NCI-H510A treated with DMSO at 0.1 percent for 48 hours (cell line): Measurements from ENCODE around the gene HMCN2.

Experiments used
- DNase-seq: peaks from one replicate; lab custom pipeline; 2025; lab: John Stamatoyannopoulos, UW

The HMCN2 gene

GRCh38 chr9:130290291-130291181 is 25.0 kb downstream of the HMCN2 start:
- DNase-seq: no peak

GRCh38 chr9:130291474-130291873 is 25.9 kb downstream of the HMCN2 start:
- DNase-seq: no peak

GRCh38 chr9:130292106-130292505 is 26.5 kb downstream of the HMCN2 start:
- no peak for DNase-seq

GRCh38 chr9:130294664-130295063 is 29.1 kb downstream of the HMCN2 start:
- DNase-seq: no peak

- DNase-seq: no peak
Observed at GRCh38 chr9:130295431-130295830, 29.9 kb downstream of the HMCN2 start.

- no peak for DNase-seq
Observed at GRCh38 chr9:130295945-130296782, 30.6 kb downstream of the HMCN2 start.

GRCh38 chr9:130296783-130297055 is 31.2 kb downstream of the HMCN2 start:
- DNase-seq: no peak

- no peak for DNase-seq
Observed at GRCh38 chr9:130297371-130297770, 31.8 kb downstream of the HMCN2 start.

- no peak for DNase-seq
Observed at GRCh38 chr9:130298662-130299279, 33.2 kb downstream of the HMCN2 start.

- DNase-seq: no peak
Observed at GRCh38 chr9:130299785-130300615, 34.4 kb downstream of the HMCN2 start.

- no peak for DNase-seq
Observed at GRCh38 chr9:130300739-130301138, 35.2 kb downstream of the HMCN2 start.

GRCh38 chr9:130301483-130302286 is 36.1 kb downstream of the HMCN2 start:
- DNase-seq: no peak

- no peak for DNase-seq
Observed at GRCh38 chr9:130302785-130303612, 37.4 kb downstream of the HMCN2 start.

GRCh38 chr9:130303613-130304055 is 38.1 kb downstream of the HMCN2 start:
- DNase-seq: no peak

- DNase-seq: no peak
Observed at GRCh38 chr9:130304116-130304515, 38.6 kb downstream of the HMCN2 start.

- no peak for DNase-seq
Observed at GRCh38 chr9:130304643-130305042, 39.1 kb downstream of the HMCN2 start.

- no peak for DNase-seq
Observed at GRCh38 chr9:130305381-130305780, 39.8 kb downstream of the HMCN2 start.

- no peak for DNase-seq
Observed at GRCh38 chr9:130306823-130307666, 41.5 kb downstream of the HMCN2 start.

GRCh38 chr9:130307667-130307943 is 42.0 kb downstream of the HMCN2 start:
- no peak for DNase-seq
